HG02642 (cell line): ENCODE data around the gene DIP2B.
"Not testable (repeated sequence)": the region's sequence is repeated elsewhere in the genome, so short reads cannot be mapped to it uniquely, and the experiment has no call there.

Experiments
- ATAC-seq: cut with Tn5 transposase; IDR thresholded peaks from one replicate; pipeline ENCODE4 v1.9.1; 2021; ENCODE audit warnings: mild to moderate bottlenecking; ENCODE audit not compliant: unreplicated experiment, poor library complexity

Gene DIP2B

GRCh38 chr12:50661300-50662115, 156.7 kb downstream of the DIP2B start:
- ATAC-seq = peak; percentile 41

- ATAC-seq = no peak
Observed at GRCh38 chr12:50662116-50662510, 157.3 kb downstream of the DIP2B start.

GRCh38 chr12:50665170-50665569, 160.4 kb downstream of the DIP2B start:
- ATAC-seq = no peak

DNA sequence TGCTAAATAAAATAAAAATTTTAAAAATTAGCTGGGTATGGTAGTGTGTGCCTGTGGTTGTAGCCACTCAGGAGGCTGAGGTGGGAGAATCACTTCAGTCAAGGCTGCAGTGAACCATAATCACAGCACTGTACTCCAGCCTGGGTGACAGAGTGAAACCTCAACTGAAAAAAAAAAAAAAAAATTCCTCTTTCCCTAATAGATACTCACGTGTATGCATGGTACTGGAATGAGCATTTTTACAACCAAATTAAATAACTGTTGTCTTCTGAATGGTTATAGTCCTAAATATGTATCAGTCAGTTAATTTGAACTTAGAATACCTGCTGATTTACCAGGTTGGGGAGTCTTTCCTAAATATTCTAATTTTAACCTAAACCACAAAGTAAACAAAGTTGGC, 160.8 kb downstream of the DIP2B start:
- no peak for ATAC-seq

GRCh38 chr12:50666023-50666422, 161.2 kb downstream of the DIP2B start:
- no peak for ATAC-seq

DNA sequence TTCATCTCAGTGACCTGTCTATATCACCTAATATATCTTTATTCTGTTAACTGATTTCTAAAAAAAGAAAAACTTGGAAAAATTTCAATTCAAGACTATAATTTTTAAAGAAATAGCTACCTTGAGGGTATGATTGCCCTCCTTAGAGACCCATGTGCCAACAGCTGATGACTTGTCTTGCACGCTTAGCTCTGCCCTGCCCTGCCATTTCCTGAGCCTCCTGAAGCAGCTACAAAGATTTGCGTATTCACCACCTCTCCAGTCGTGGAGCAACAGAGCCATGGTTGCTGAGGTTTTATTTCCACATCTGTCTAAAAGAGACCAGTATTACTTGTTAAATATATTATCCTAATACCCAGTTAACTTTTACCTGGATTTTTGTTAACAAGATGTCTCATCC, 167.4 kb downstream of the DIP2B start:
- ATAC-seq = no peak

DNA sequence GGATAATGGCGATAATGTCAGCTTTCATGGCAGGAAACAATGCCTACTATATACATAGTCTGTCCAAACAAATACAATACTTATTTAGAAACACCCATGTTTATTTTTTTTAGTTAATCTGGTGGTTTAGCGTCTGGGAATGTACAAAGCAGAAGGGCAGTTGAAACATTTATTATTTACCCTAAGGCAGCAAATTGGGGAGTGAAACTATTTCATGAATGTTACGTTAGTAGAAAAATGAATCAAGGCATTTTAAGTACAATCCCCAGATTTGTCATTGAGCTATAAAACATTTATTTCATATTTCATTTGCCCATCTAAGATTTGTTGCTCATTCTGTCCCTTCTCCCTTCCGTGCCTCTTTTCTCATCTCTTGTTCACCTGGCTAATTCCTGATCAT, 172.0 kb downstream of the DIP2B start:
- no peak for ATAC-seq

- ATAC-seq = no peak
Observed at GRCh38 chr12:50677858-50678257, 173.1 kb downstream of the DIP2B start.

- ATAC-seq = no peak
Observed at GRCh38 chr12:50678650-50679365, 174.0 kb downstream of the DIP2B start.

- no peak for ATAC-seq
Observed at GRCh38 chr12:50679612-50680011, 174.8 kb downstream of the DIP2B start.

- not testable (repeated sequence) for ATAC-seq
Observed at GRCh38 chr12:50681064-50681463, 176.3 kb downstream of the DIP2B start.

- no peak for ATAC-seq
Observed at GRCh38 chr12:50685641-50686040, 180.9 kb downstream of the DIP2B start.

DNA sequence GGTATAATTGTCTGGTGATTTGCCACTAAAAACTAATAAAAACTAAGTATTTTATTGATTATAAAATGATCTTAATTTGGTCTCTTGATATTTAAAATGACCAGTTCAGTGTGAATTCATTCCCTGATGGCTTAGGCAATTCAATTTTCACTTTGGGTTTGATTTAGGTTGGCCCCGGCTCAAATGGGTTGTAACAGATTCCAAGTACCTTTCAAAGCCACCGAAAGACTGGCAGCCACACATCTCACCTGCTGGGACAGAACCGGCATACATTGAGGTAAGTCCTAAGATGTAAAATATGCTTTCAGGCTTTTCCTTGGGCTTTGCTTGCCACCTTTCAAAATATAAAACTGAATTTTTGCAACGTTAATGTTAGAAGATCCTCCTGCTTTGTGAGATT, 181.6 kb downstream of the DIP2B start:
- no peak for ATAC-seq

DNA sequence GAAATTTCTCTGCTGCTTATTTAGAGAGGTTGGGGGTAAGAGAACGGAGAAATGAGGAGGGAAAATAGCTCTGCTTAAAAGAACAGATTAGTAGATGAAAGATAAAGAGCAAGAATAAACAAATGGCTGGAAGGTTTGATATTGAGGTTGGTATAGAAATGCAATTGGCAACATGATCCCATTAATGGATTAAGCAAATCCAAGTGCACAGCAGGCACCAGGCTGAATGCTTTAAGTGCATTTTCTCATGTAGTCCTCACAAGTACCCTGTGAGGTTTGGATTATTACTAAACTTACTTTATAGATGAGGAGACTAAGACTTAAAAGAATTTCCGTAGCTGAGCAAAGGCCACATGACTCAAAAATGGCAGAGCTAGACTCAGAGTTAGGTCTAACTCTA, 182.2 kb downstream of the DIP2B start:
- ATAC-seq = no peak

GRCh38 chr12:50689437-50689836, 184.7 kb downstream of the DIP2B start:
- no peak for ATAC-seq

- ATAC-seq = no peak
Observed at GRCh38 chr12:50690925-50691324, 186.1 kb downstream of the DIP2B start.

DNA sequence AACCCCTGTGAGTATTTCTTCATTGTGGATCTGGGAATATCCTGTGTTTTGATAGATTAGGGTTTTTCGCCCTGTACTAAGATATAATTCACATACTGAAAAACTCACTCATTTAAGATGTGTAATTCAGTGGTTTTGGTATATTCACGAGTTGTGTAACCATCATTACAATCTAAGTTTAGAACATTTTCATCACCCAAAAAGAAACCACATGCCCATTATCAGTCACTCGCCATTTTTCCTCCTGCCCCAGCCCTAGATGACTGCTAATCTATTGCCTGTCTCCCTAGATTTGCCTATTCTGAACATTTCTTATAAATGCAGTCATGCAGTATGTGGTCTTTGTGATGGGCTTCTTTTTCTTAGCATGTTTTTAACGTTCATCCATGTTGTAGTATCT, 191.2 kb downstream of the DIP2B start:
- ATAC-seq = no peak

GRCh38 chr12:50696931-50697330, 192.1 kb downstream of the DIP2B start:
- ATAC-seq = no peak

DNA sequence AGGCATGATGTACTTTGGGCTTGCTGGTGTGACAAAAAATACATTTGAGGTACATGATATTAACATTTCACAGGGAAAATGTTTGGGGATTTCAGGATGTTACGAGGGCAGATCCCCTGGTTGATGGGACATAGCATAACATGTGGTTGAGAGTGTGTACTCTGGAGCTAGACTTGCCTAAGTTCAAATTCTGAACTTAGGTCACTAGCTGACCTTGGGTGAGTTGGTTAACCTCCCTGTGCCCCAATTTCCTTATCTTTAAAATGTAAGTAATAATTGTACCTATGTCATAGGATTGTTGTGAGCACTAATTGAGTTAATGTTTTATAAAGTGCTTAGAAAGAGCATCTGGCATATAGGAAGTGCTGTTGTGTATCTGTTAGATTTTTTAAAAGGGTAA, 194.4 kb downstream of the DIP2B start:
- ATAC-seq = no peak

DNA sequence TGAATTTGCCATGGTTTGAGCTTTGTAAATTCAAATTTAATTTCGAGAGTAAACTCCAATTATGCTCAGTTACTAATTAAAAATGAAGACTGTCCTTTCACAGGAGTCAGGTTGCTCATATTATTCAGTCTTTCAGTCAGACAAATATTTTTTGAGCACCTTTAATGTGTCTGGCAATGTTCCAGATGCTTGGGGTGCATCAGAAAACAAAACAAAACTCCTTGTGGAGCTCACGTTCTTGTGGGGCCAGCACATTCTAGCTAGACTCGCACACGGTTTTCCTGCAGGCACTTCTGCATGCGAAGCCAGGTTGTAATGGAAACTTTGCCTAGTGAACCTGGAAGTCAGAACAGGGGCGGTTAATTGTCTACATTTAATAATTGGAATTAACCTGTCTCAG, 195.2 kb downstream of the DIP2B start:
- ATAC-seq = no peak

GRCh38 chr12:50706606-50707005, 201.8 kb downstream of the DIP2B start:
- ATAC-seq = no peak

DNA sequence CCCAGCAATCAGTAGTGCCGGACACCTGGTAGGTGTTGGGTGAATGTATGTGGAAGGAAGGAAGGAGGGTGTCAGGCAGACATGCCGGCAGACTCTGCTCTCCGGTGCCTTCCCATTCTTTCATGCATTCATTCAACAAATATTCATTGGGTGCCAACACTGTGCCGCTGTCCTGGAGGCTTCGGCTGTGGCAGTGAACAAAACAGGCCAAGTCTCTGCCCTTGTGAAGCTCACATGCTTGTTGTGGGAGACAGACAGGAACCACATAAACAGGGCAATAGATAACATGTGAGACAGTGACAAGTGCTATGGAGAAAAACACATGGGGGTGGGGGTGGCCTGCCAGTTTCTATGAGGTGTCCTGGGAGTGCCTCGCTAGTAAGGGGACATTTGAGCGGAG, 202.6 kb downstream of the DIP2B start:
- no peak for ATAC-seq
